H9 (cell line): Measurements from ENCODE around the gene ARNT2. TPM values are rescaled to one million over a fixed set of nuclear protein-coding genes. Genes with fewer than 3 reads are reported as not detected.

Experiments
- DNase-seq: peaks from one replicate; pipeline ENCODE4 v3.0.0-alpha.2; 2017
- H2AFZ ChIP-seq: one replicate; pipeline ENCODE4 v1.6.1; 2013; ENCODE audit warnings: mild to moderate bottlenecking, low read length, control low read depth, moderate library complexity
- H2AK5ac ChIP-seq: 2 replicates; pipeline ENCODE4 v1.6.1; 2013; ENCODE audit warnings: low read length, control low read depth, mixed read lengths; ENCODE audit not compliant: insufficient read length
- H2BK120ac ChIP-seq: one replicate; pipeline ENCODE4 v1.6.1; 2013; ENCODE audit warnings: low read depth, mild to moderate bottlenecking, low read length, control low read depth, inconsistent platforms; ENCODE audit not compliant: poor library complexity, severe bottlenecking
- H2BK12ac ChIP-seq: 2 replicates; pipeline ENCODE4 v1.6.1; 2013; ENCODE audit warnings: low read length, control low read depth, mixed read lengths, low read depth; ENCODE audit not compliant: insufficient read length
- H2BK15ac ChIP-seq: 2 replicates; pipeline ENCODE4 v1.6.1; 2013; ENCODE audit warnings: low read depth, low read length, control low read depth
- H2BK20ac ChIP-seq: one replicate; pipeline ENCODE4 v1.6.1; 2013; ENCODE audit warnings: low read depth, mild to moderate bottlenecking, low read length, control low read depth, inconsistent platforms; ENCODE audit not compliant: poor library complexity, severe bottlenecking
- H2BK5ac ChIP-seq: 2 replicates; pipeline ENCODE4 v1.6.1; 2013; ENCODE audit warnings: low read length, control low read depth, mixed read lengths; ENCODE audit not compliant: insufficient read length
- H3K14ac ChIP-seq: 2 replicates; pipeline ENCODE4 v1.6.1; 2013; ENCODE audit warnings: low read length, control low read depth; ENCODE audit not compliant: insufficient read depth
- H3K18ac ChIP-seq: 2 replicates; pipeline ENCODE4 v1.6.1; 2013; ENCODE audit warnings: low read depth, mild to moderate bottlenecking, mixed read lengths, low read length, control low read depth; ENCODE audit not compliant: insufficient read length
- H3K23ac ChIP-seq: 2 replicates; pipeline ENCODE4 v1.6.1; 2013; ENCODE audit warnings: low read length, control low read depth, mixed read lengths, low read depth; ENCODE audit not compliant: insufficient read length
- H3K23me2 ChIP-seq: 2 replicates; pipeline ENCODE4 v1.6.1; 2013; ENCODE audit warnings: low read depth, mild to moderate bottlenecking, mixed read lengths, low read length, control low read depth; ENCODE audit not compliant: insufficient read length, poor library complexity, severe bottlenecking
- H3K27ac ChIP-seq: 2 replicates; pipeline ENCODE4 v1.5.1; 2013; ENCODE audit warnings: low read length, control low read depth, mixed read lengths, low read depth; ENCODE audit not compliant: insufficient read length
- H3K27me3 ChIP-seq: 2 replicates; pipeline ENCODE4 v1.6.1; 2013; ENCODE audit warnings: low read length, control low read depth, inconsistent platforms; ENCODE audit not compliant: insufficient read depth
- H3K4ac ChIP-seq: 2 replicates; pipeline ENCODE4 v1.6.1; 2013; ENCODE audit warnings: low read depth, mild to moderate bottlenecking, control low read depth, inconsistent platforms, low read length, moderate library complexity
- H3K4me1 ChIP-seq: 2 replicates; pipeline ENCODE4 v1.6.1; 2013; ENCODE audit warnings: low read length, control low read depth, inconsistent platforms; ENCODE audit not compliant: insufficient read depth
- H3K4me2 ChIP-seq: 2 replicates; pipeline ENCODE4 v1.6.1; 2013; ENCODE audit warnings: low read length, control low read depth, mixed read lengths; ENCODE audit not compliant: insufficient read length, insufficient read depth
- H3K56ac ChIP-seq: 2 replicates; pipeline ENCODE4 v1.6.1; 2013; ENCODE audit warnings: low read depth, mild to moderate bottlenecking, mixed read lengths, low read length, control low read depth; ENCODE audit not compliant: insufficient read length
- H3K79me1 ChIP-seq: 2 replicates; pipeline ENCODE4 v1.6.1; 2013; ENCODE audit warnings: low read depth, mild to moderate bottlenecking, moderate library complexity, low read length, control low read depth, inconsistent platforms; ENCODE audit not compliant: insufficient read depth, poor library complexity, severe bottlenecking
- H3K79me2 ChIP-seq: 2 replicates; pipeline ENCODE4 v1.6.1; 2013; ENCODE audit warnings: low read length, control low read depth, inconsistent platforms; ENCODE audit not compliant: insufficient read depth
- H3K9ac ChIP-seq: 2 replicates; pipeline ENCODE4 v1.6.1; 2013; ENCODE audit warnings: low read length, control low read depth, mixed read lengths; ENCODE audit not compliant: insufficient read length; ENCODE audit errors: extremely low read depth
- H3K9me3 ChIP-seq: one replicate; pipeline ENCODE4 v1.6.1; 2013; ENCODE audit warnings: low read depth, low read length, inconsistent platforms; ENCODE audit not compliant: control insufficient read depth
- H3T11ph ChIP-seq: one replicate; pipeline ENCODE4 v1.6.1; 2013; ENCODE audit warnings: mild to moderate bottlenecking, low read length, control low read depth, inconsistent platforms
- H4K20me1 ChIP-seq: one replicate; pipeline ENCODE4 v1.6.1; 2013; ENCODE audit not compliant: control insufficient read depth, insufficient read length, insufficient read depth
- H4K5ac ChIP-seq: 2 replicates; pipeline ENCODE4 v1.6.1; 2013; ENCODE audit warnings: low read depth, mild to moderate bottlenecking, mixed read lengths, low read length, control low read depth; ENCODE audit not compliant: insufficient read length
- H4K8ac ChIP-seq: replicated peaks from 2 replicates; pipeline ENCODE4 v1.6.1; 2013; ENCODE audit warnings: low read length, control low read depth, mixed read lengths, low read depth; ENCODE audit not compliant: insufficient read length
- H4K91ac ChIP-seq: 2 replicates; pipeline ENCODE4 v1.6.1; 2013; ENCODE audit warnings: low read depth, mild to moderate bottlenecking, moderate library complexity, mixed read lengths, low read length, control low read depth; ENCODE audit not compliant: insufficient read length
- H3K27ac Mint-ChIP-seq, 3 experiments: 2 replicates in 2 of 3; 3 replicates in 1 of 3; pipeline ENCODE4 v1.8.0; 2020 to 2021; ENCODE audit warnings: mixed read lengths in 3 of 3, mild to moderate bottlenecking in 1 of 3, moderate library complexity in 1 of 3
- H3K27me3 Mint-ChIP-seq: 2 replicates; pipeline ENCODE4 v1.8.0; 2021; ENCODE audit warnings: low read depth, mild to moderate bottlenecking, moderate library complexity, mixed read lengths
- H3K36me3 Mint-ChIP-seq, 3 experiments: 2 replicates in 2 of 3; 3 replicates in 1 of 3; pipeline ENCODE4 v1.8.0; 2020 to 2021; ENCODE audit warnings: low read depth in 3 of 3, mixed read lengths in 3 of 3; ENCODE audit not compliant: insufficient read depth in 1 of 3
- H3K4me1 Mint-ChIP-seq, 2 experiments: 2 replicates each; pipeline ENCODE4 v1.8.0; 2020; ENCODE audit warnings: mixed read lengths in 2 of 2
- H3K4me3 Mint-ChIP-seq, 2 experiments: 2 replicates in 1 of 2; 3 replicates in 1 of 2; pipeline ENCODE4 v1.8.0; 2020 to 2021; ENCODE audit warnings: mild to moderate bottlenecking in 2 of 2, mixed read lengths in 2 of 2, moderate library complexity in 1 of 2
- H3K9me3 Mint-ChIP-seq, 2 experiments: 2 replicates in 1 of 2; 3 replicates in 1 of 2; pipeline ENCODE4 v1.8.0; 2020; ENCODE audit warnings: mild to moderate bottlenecking in 2 of 2, mixed read lengths in 2 of 2, moderate library complexity in 1 of 2
- CTCF ChIP-seq: fragments of 200-600 bp; sonication (generic); conservative IDR thresholded peaks from 3 replicates; pipeline ENCODE4 v1.8.0; 2021; ENCODE audit warnings: antibody characterized with exemption, mild to moderate bottlenecking
- WGBS: extraction: QIAGEN DNeasy Blood & Tissue Kit; methylation state at CpG from one replicate; pipeline ENCODE4 v1.1.7; 2013; ENCODE audit warnings: missing lambda C conversion rate, low lambda C conversion rate, mixed read lengths; ENCODE audit not compliant: insufficient read length; ENCODE audit errors: extremely low coverage; 5-methylcytosine and 5-hydroxymethylcytosine counted together
- total RNA-seq: library from RNA; stranded (reverse); gene quantifications from 2 replicates; pipeline ENCODE4 v1.2.1, GENCODE V29; 2021

The ARNT2 gene
- total RNA-seq, 1 experiment from 2014 or later = 10.5 TPM

GRCh38 chr15:80605591-80606150, 201.5 kb downstream of the ARNT2 start:
- Histone ChIP-seq H3K79me1 (no peaks in the 10 kb centered on the region), H2AK5ac (no peak overlapping the region), H3K9me3 (no peaks in the 10 kb centered on the region), H3K56ac (no peak overlapping the region), H3K79me2 (no peaks in the 10 kb centered on the region), H4K20me1 (no peaks in the 10 kb centered on the region), H2BK15ac (no peak overlapping the region), H4K8ac (no peak overlapping the region), H3K4me1 (peaks cover 2% of the 10 kb centered on the region; the same call in 1 of the 2 replicates), H3K4ac (no peak overlapping the region), H3K18ac (no peak overlapping the region), H3K14ac (no peak overlapping the region), H3K27ac (no peak overlapping the region), H3K4me2 (no peak overlapping the region), H3K23me2 (no peaks in the 10 kb centered on the region), H4K91ac (no peak overlapping the region), H3K23ac (no peak overlapping the region), H2BK20ac (no peak overlapping the region), H2BK5ac (no peak overlapping the region), H2BK120ac (no peak overlapping the region), H2BK12ac (no peak overlapping the region), H4K5ac (no peak overlapping the region), H3K9ac (no peak overlapping the region), H3K27me3 (no peaks in the 10 kb centered on the region), H3T11ph (no peak overlapping the region), H2AFZ (no peak overlapping the region)
- WGBS = no CpG with 5 or more reads among the region's 6 CpGs
- H3K27me3 Mint-ChIP-seq = no peaks in the 10 kb centered on the region; the same call in 1 of the 2 replicates
- H3K36me3 Mint-ChIP-seq = no peaks in the 10 kb centered on the region; a peak in 1 of 7 replicates
- TF ChIP-seq CTCF = no peak
- no peaks in the 10 kb centered on the region for H3K9me3 Mint-ChIP-seq
- no peak overlapping the region for H3K27ac Mint-ChIP-seq
- peaks cover 20% of the 10 kb centered on the region in 2 experiments for H3K4me1 Mint-ChIP-seq
- H3K4me3 Mint-ChIP-seq = no peak overlapping the region
- DNase-seq = no peak
